ENCODE results near the gene POPDC3.
A peak's percentile ranks its signal among the peaks of the same experiment; 100 is the strongest.

Gene POPDC3

GRCh38 chr6:105215506-105215905 is 35.7 kb upstream of the POPDC3 start:
- in situ Hi-C loops (cut with MboI; ENCODE audit: low sequenced_read_pairs, unreplicated experiment) = no loop called here
- no peak for DNase-seq (ENCODE audit: low spot score)
- no peak for TF ChIP-seq CTCF (IDR thresholded peaks at IDR 0.05; ENCODE audit: borderline replicate concordance, control extremely low read depth, extremely low read depth, insufficient read depth, missing control alignments)

GRCh38 chr6:105214668-105215067 is 34.9 kb upstream of the POPDC3 start:
- no peak for TF ChIP-seq CTCF (IDR thresholded peaks at IDR 0.05; ENCODE audit: borderline replicate concordance, control extremely low read depth, extremely low read depth, insufficient read depth, missing control alignments)
- in situ Hi-C loops (cut with MboI; ENCODE audit: low sequenced_read_pairs, unreplicated experiment) = no loop called here
- no peak for DNase-seq (ENCODE audit: low spot score)

- in situ Hi-C loops (cut with MboI; ENCODE audit: low sequenced_read_pairs, unreplicated experiment) = no loop called here
- no peak for TF ChIP-seq CTCF (IDR thresholded peaks at IDR 0.05; ENCODE audit: borderline replicate concordance, control extremely low read depth, extremely low read depth, insufficient read depth, missing control alignments)
- DNase-seq (ENCODE audit: low spot score) = no peak
Observed at GRCh38 chr6:105213272-105213671, 33.5 kb upstream of the POPDC3 start.

GRCh38 chr6:105212587-105212986 is 32.8 kb upstream of the POPDC3 start:
- in situ Hi-C loops (cut with MboI; ENCODE audit: low sequenced_read_pairs, unreplicated experiment) = no loop called here
- peak; percentile 10 for DNase-seq (ENCODE audit: low spot score)
- TF ChIP-seq CTCF (IDR thresholded peaks at IDR 0.05; ENCODE audit: borderline replicate concordance, control extremely low read depth, extremely low read depth, insufficient read depth, missing control alignments) = no peak

DNA sequence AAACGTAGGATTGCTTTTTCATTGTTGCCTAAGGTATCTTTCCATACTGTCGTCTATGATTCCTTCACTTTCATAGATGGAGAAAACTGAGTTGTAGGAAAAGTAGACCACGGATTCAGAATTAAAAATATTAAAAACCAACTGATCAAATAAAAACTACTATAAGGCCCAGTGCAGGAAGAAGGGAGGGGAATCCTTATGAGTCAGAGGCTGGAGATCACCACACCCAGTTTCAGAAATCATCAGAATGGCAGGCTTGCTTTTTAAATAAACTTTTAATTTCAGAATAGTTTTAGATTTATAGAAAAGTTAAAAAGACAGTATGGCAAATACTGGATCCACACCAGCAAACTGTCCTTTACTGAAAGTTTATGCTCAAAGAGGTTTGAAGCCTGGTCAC is 32.0 kb upstream of the POPDC3 start:
- in situ Hi-C loops (cut with MboI; ENCODE audit: low sequenced_read_pairs, unreplicated experiment) = no loop called here
- DNase-seq (ENCODE audit: low spot score) = no peak

DNA sequence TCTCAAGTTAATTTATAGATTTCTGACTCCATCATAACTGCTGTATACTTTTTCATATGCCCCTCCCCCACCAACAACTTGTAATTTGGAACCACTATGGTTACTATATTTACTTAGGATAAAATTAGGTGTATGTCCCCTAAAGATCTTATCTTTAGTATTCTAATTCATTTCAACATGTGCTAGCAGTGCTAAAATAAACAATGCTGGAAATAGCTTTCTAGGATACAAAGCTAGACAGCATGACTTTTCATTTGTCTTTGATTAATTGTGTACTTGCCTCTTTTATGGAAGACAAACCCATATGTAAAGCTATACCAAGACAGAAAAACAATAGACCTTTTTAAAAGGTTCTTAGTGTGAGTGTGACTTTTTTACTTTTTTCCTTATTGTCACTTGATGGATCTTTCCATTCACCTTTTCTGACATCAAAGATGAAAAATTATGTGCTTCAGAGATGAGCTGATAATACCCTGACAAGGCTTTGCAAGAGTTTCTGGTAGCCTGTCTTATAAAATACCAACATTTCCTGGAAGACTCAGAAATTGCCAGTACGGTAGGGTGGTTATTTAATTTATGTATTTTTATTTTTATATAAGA is 31.2 kb upstream of the POPDC3 start:
- TF ChIP-seq CTCF (IDR thresholded peaks at IDR 0.05; ENCODE audit: borderline replicate concordance, control extremely low read depth, extremely low read depth, insufficient read depth, missing control alignments) = no peak
- in situ Hi-C loops (cut with MboI; ENCODE audit: low sequenced_read_pairs, unreplicated experiment) = no loop called here
- DNase-seq (ENCODE audit: low spot score) = no peak

More for the DNA sequence above, 32.0 kb upstream of the POPDC3 start:
- no peak for TF ChIP-seq CTCF (IDR thresholded peaks at IDR 0.05; ENCODE audit: borderline replicate concordance, control extremely low read depth, extremely low read depth, insufficient read depth, missing control alignments)

Measured in GM13976 (cell line).